Measurements from ENCODE around the gene FLOT1.
A peak's percentile ranks its signal among the peaks of the same experiment; 100 is the strongest.

Gene FLOT1

GRCh38 chr6:30744054-30744805 is 1.7 kb upstream of the FLOT1 start, which contains the start of gene IER3:
IER3 (minus strand) TSS chr6:30744547; CDS start chr6:30744518, 29 bp downstream.
- Histone ChIP-seq H3K4me3 (ENCODE audit: extremely low read depth, insufficient read depth, low read length, poor library complexity, severe bottlenecking) (peak within 1 kb of the TSS; percentile 94), H3K36me3 (ENCODE audit: control insufficient read depth, insufficient read depth, low read length) (peaks cover 40% of the 10 kb centered on the region), H3K27ac (ENCODE audit: low read depth, low read length, severe bottlenecking) (peak within 1 kb of the TSS; percentile 84), H3K9me3 (ENCODE audit: control insufficient read depth, low read length) (no peaks in the 10 kb centered on the region), H3K4me1 (ENCODE audit: control insufficient read depth, insufficient read depth, low read length, poor library complexity, severe bottlenecking) (peaks cover 32% of the 10 kb centered on the region)
- 0 to 1% methylated on average over 34 to 36 of the region's 54 CpGs for WGBS, 2 experiments (ENCODE audit: insufficient coverage in 2 of 2)

- WGBS, 2 experiments (ENCODE audit: insufficient coverage in 2 of 2) = 0 to 2% methylated on average over 34 to 42 of the region's 55 CpGs
- peaks cover 49% of the 10 kb centered on the region for H3K36me3 ChIP-seq (ENCODE audit: control insufficient read depth, insufficient read depth, low read length)
- H3K9me3 ChIP-seq (ENCODE audit: control insufficient read depth, low read length) = no peaks in the 10 kb centered on the region
- peak overlapping the region; percentile 94 for H3K4me3 ChIP-seq (ENCODE audit: extremely low read depth, insufficient read depth, low read length, poor library complexity, severe bottlenecking)
- peaks cover 23% of the 10 kb centered on the region for H3K4me1 ChIP-seq (ENCODE audit: control insufficient read depth, insufficient read depth, low read length, poor library complexity, severe bottlenecking)
- H3K27ac ChIP-seq (ENCODE audit: low read depth, low read length, severe bottlenecking) = peak overlapping the region; percentile 84
Measured at GRCh38 chr6:30743099-30744053, 889 bp upstream of the FLOT1 start.

GRCh38 chr6:30741789-30742315 is 635 bp downstream of the FLOT1 start:
- WGBS, 2 experiments (ENCODE audit: insufficient coverage in 2 of 2) = 43 to 51% methylated on average over 6 to 9 of the region's 13 CpGs
- H3K4me3 ChIP-seq (ENCODE audit: extremely low read depth, insufficient read depth, low read length, poor library complexity, severe bottlenecking) = peak overlapping the region; percentile 94
- H3K4me1 ChIP-seq (ENCODE audit: control insufficient read depth, insufficient read depth, low read length, poor library complexity, severe bottlenecking) = peaks cover 22% of the 10 kb centered on the region
- no peaks in the 10 kb centered on the region for H3K9me3 ChIP-seq (ENCODE audit: control insufficient read depth, low read length)
- H3K27ac ChIP-seq (ENCODE audit: low read depth, low read length, severe bottlenecking) = peak overlapping the region; percentile 84
- peaks cover 64% of the 10 kb centered on the region for H3K36me3 ChIP-seq (ENCODE audit: control insufficient read depth, insufficient read depth, low read length)

- Histone ChIP-seq H3K4me3 (ENCODE audit: extremely low read depth, insufficient read depth, low read length, poor library complexity, severe bottlenecking) (peak overlapping the region; percentile 94), H3K27ac (ENCODE audit: low read depth, low read length, severe bottlenecking) (peak overlapping the region; percentile 84), H3K9me3 (ENCODE audit: control insufficient read depth, low read length) (no peaks in the 10 kb centered on the region), H3K36me3 (ENCODE audit: control insufficient read depth, insufficient read depth, low read length) (peaks cover 69% of the 10 kb centered on the region), H3K4me1 (ENCODE audit: control insufficient read depth, insufficient read depth, low read length, poor library complexity, severe bottlenecking) (peaks cover 22% of the 10 kb centered on the region)
- 92 to 96% methylated on average over 5 to 8 of the region's 8 CpGs for WGBS, 2 experiments (ENCODE audit: insufficient coverage in 2 of 2)
Measured at GRCh38 chr6:30741063-30741779, 1.3 kb downstream of the FLOT1 start.

GRCh38 chr6:30740540-30740870 is 2.0 kb downstream of the FLOT1 start:
- Histone ChIP-seq H3K9me3 (ENCODE audit: control insufficient read depth, low read length) (no peaks in the 10 kb centered on the region), H3K36me3 (ENCODE audit: control insufficient read depth, insufficient read depth, low read length) (peaks cover 76% of the 10 kb centered on the region), H3K4me1 (ENCODE audit: control insufficient read depth, insufficient read depth, low read length, poor library complexity, severe bottlenecking) (peaks cover 21% of the 10 kb centered on the region), H3K4me3 (ENCODE audit: extremely low read depth, insufficient read depth, low read length, poor library complexity, severe bottlenecking) (no peak overlapping the region), H3K27ac (ENCODE audit: low read depth, low read length, severe bottlenecking) (no peak overlapping the region)
- 100% methylated on average over 2 of the region's 2 CpGs for WGBS, 2 experiments (ENCODE audit: insufficient coverage in 2 of 2)

GRCh38 chr6:30738532-30738931 is 4.0 kb downstream of the FLOT1 start:
- WGBS, 2 experiments (ENCODE audit: insufficient coverage in 2 of 2) = 97 to 100% methylated on average over 4 to 5 of the region's 6 CpGs

DNA sequence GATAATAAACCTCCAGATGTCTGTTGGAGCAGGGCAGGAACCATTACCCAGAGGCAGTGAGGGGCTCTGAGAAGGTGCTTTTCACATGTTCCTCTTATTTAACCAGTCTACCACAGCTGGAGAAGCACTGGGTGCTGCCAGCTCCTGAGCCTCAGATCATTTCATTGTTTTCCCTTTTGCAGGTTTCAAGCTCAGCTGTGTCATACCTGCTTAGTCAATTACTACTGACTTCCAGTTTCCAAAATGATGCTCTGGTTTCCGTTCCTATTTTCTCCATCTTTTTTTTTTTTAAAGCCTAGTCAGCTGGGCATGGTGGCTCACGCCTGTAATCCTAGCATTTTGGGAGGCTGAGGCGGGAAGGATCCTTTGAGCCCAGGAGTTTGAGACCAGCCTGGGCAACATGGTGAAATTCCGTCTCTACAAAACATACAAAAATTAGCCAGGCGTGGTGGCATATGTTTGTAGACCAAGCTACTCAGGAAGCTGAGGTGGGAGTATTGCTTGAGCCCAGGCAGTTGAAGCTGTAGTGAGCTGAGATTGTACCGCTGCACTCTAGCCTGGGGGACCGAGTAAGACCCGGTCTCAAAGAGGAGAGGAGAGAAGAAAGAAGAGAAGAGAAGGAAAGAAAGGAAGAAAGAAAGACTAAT is 6.7 kb downstream of the FLOT1 start:
- H3K27ac ChIP-seq (ENCODE audit: low read depth, low read length, severe bottlenecking) = no peak overlapping the region
- H3K9me3 ChIP-seq (ENCODE audit: control insufficient read depth, low read length) = no peaks in the 10 kb centered on the region
- peaks cover 9% of the 10 kb centered on the region for H3K4me1 ChIP-seq (ENCODE audit: control insufficient read depth, insufficient read depth, low read length, poor library complexity, severe bottlenecking)
- peaks cover 85% of the 10 kb centered on the region for H3K36me3 ChIP-seq (ENCODE audit: control insufficient read depth, insufficient read depth, low read length)
- no peak overlapping the region for H3K4me3 ChIP-seq (ENCODE audit: extremely low read depth, insufficient read depth, low read length, poor library complexity, severe bottlenecking)
- 97 to 100% methylated on average over 5 to 7 of the region's 8 CpGs for WGBS, 2 experiments (ENCODE audit: insufficient coverage in 2 of 2)

More at GRCh38 chr6:30738532-30738931, 4.0 kb downstream of the FLOT1 start:
- Histone ChIP-seq H3K9me3 (ENCODE audit: control insufficient read depth, low read length) (no peaks in the 10 kb centered on the region), H3K4me3 (ENCODE audit: extremely low read depth, insufficient read depth, low read length, poor library complexity, severe bottlenecking) (no peak overlapping the region), H3K27ac (ENCODE audit: low read depth, low read length, severe bottlenecking) (no peak overlapping the region), H3K4me1 (ENCODE audit: control insufficient read depth, insufficient read depth, low read length, poor library complexity, severe bottlenecking) (peaks cover 18% of the 10 kb centered on the region), H3K36me3 (ENCODE audit: control insufficient read depth, insufficient read depth, low read length) (peaks cover 87% of the 10 kb centered on the region)

DNA sequence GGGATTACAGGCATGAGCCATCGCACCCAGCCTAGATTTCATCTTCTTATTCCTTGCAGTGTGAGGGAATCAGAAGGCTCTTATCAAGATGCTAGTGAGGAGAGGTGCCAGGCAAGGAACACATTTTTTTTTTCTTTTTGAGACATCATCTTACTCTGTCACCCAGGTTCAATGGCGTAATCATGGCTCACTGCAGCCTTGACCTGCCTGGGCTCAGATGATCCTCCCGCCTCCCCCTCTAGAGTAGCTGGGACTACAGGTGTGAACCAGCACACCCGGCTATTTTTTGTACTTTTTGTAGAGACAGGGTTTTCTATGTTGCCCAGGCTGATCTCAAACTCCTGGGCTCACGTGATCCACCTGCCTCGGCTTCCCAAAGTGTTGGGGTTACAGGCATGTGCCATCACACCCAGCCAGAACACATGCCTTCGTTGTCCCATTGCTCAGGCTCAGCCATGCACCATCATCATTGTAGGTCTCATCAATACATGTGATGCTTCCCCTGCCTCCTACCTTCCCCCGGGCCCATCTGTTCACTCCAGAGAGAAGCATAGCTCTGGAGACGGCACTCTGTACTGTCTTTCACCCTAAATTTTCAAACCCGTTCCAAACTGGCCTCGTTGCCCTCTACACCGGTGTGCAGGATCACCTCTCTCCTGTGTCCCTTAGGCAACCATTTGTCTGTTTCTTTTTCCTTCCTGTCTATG is 10.1 kb downstream of the FLOT1 start:
- peaks cover 79% of the 10 kb centered on the region for H3K36me3 ChIP-seq (ENCODE audit: control insufficient read depth, insufficient read depth, low read length)
- 93 to 96% methylated on average over 9 to 11 of the region's 12 CpGs for WGBS, 2 experiments (ENCODE audit: insufficient coverage in 2 of 2)
- H3K4me1 ChIP-seq (ENCODE audit: control insufficient read depth, insufficient read depth, low read length, poor library complexity, severe bottlenecking) = peaks cover 4% of the 10 kb centered on the region
- H3K9me3 ChIP-seq (ENCODE audit: control insufficient read depth, low read length) = no peaks in the 10 kb centered on the region
- no peak overlapping the region for H3K4me3 ChIP-seq (ENCODE audit: extremely low read depth, insufficient read depth, low read length, poor library complexity, severe bottlenecking)
- H3K27ac ChIP-seq (ENCODE audit: low read depth, low read length, severe bottlenecking) = no peak overlapping the region

DNA sequence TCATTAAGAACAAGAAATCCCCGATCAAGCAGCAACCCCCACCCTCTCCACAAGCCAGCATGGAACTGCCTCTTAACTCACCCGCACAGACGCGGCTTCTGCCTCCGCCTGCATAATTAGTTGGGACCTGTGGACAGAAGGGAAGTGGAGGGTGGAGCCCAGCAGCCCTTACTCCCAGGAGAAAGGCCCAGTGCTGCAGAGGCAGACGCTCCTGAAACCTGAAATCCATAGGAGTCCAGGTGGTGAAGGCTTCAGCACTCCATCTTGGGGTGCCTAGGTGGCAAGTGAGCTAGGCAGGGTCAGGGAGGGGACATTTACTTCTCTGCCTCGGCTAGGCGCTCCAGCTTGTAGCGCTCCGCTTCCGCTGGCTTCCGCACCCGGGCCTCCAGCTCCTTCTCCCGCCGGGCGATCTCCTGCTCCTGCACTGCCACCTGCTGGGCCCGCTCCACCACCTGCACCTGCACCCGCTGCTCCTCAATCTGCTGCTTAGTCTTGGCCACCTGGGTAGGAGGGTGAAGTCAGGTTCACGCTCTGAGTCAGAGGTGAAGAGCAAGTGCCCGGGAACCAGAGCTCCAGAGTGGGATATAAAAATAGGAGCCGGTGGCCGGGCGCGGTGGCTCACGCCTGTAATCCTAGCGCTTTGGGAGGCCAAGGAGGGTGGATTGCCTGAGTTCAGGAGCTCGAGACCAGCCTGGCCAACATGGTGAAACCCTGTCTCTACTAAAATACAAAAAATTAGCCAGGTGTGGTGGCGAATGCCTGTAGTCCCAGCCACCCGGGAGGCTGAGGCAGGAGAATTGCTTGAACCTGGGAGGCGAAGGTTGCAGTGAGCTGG is 11.7 kb downstream of the FLOT1 start:
- H3K9me3 ChIP-seq (ENCODE audit: control insufficient read depth, low read length) = no peaks in the 10 kb centered on the region
- WGBS, 2 experiments (ENCODE audit: insufficient coverage in 2 of 2) = 70% methylated on average over 22 to 25 of the region's 30 CpGs
- H3K4me1 ChIP-seq (ENCODE audit: control insufficient read depth, insufficient read depth, low read length, poor library complexity, severe bottlenecking) = peaks cover 3% of the 10 kb centered on the region
- peaks cover 70% of the 10 kb centered on the region for H3K36me3 ChIP-seq (ENCODE audit: control insufficient read depth, insufficient read depth, low read length)
- H3K27ac ChIP-seq (ENCODE audit: low read depth, low read length, severe bottlenecking) = no peak overlapping the region
- H3K4me3 ChIP-seq (ENCODE audit: extremely low read depth, insufficient read depth, low read length, poor library complexity, severe bottlenecking) = no peak overlapping the region

Measured in mesodermal cell (in vitro differentiated cells).